Measurements from ENCODE around the gene RTN3. TPM values are rescaled to one million over a fixed set of nuclear protein-coding genes. Genes with fewer than 3 reads are reported as not detected.
A peak's percentile ranks its signal among the peaks of the same experiment; 100 is the strongest.

RTN3 gene
- polyA plus RNA-seq, 3 donors = 123 to 341 (median 232) TPM

GRCh38 chr11:63736864-63737263, 55.6 kb downstream of the RTN3 start:
- H3K9me3 Mint-ChIP-seq = no peaks in the 10 kb centered on the region
- H3K27ac Mint-ChIP-seq = peak overlapping the region in 1 of 7 donors; percentile 12
- peaks cover 6 to 20% of the 10 kb centered on the region in 2 donors for H3K36me3 Mint-ChIP-seq
- H3K36me3 ChIP-seq (replicated peaks in 1 of 2; ENCODE audit: control insufficient read depth in 1 of 2, insufficient read depth in 2 of 2, low read length in 2 of 2) = peaks cover 0 to 14% of the 10 kb centered on the region in 2 donors
- H3K4me3 ChIP-seq (replicated peaks in 1 of 3; ENCODE audit: low read depth in 2 of 3, low read length in 3 of 3) = no peak overlapping the region
- H3K4me1 ChIP-seq (ENCODE audit: control insufficient read depth in 1 of 2, insufficient read depth in 2 of 2, low read length in 2 of 2) = peaks cover 3 to 7% of the 10 kb centered on the region in 2 donors
- H3K4me1 Mint-ChIP-seq = peaks cover 20% of the 10 kb centered on the region
- H4K20me1 ChIP-seq (ENCODE audit: insufficient read depth, low read length) = peaks cover 100% of the 10 kb centered on the region
- intact Hi-C loops (cut with micrococcal nuclease) = loop anchor here (10.0 kb wide), 2 partner anchors 72 to 262 kb away; no protein-coding TSS in a partner anchor
- peaks cover 0 to 1% (median 0%) of the 10 kb centered on the region in 3 donors for H3K27me3 Mint-ChIP-seq (ENCODE audit: low read depth in 3 of 3)
- no peak overlapping the region for H2AFZ ChIP-seq (ENCODE audit: insufficient read depth, low read depth, low read length, poor library complexity, severe bottlenecking)
- H3K4me3 Mint-ChIP-seq = no peak overlapping the region
- no CpG with 5 or more reads among the region's 4 CpGs for WGBS (ENCODE audit: insufficient coverage)
- no peak overlapping the region for H3K4me2 ChIP-seq (replicated peaks; ENCODE audit: extremely low read depth, low read length, poor library complexity, severe bottlenecking)
- no peaks in the 10 kb centered on the region for H3K9me3 ChIP-seq (replicated peaks in 1 of 2; ENCODE audit: control insufficient read depth in 1 of 2, insufficient read depth in 1 of 2, low read length in 2 of 2)
- TF ChIP-seq CTCF (IDR thresholded peaks at IDR 0.05) = no peak
- no peak overlapping the region for H3K27ac ChIP-seq (ENCODE audit: low read depth in 1 of 2, low read length in 2 of 2)
- no peak for DNase-seq
- peaks cover 93% of the 10 kb centered on the region for H3K79me2 ChIP-seq (ENCODE audit: insufficient read depth, low read length)
- H3K9ac ChIP-seq (ENCODE audit: insufficient read depth, low read length, poor library complexity, severe bottlenecking) = no peak overlapping the region
- no peaks in the 10 kb centered on the region for H3K27me3 ChIP-seq (ENCODE audit: control insufficient read depth in 2 of 2, insufficient read depth in 2 of 2, low read length in 2 of 2)

GRCh38 chr11:63737718-63738117, 56.4 kb downstream of the RTN3 start:
- Histone ChIP-seq H3K4me1 (ENCODE audit: control insufficient read depth in 1 of 2, insufficient read depth in 2 of 2, low read length in 2 of 2) (peaks cover 3 to 7% of the 10 kb centered on the region in 2 donors), H4K20me1 (ENCODE audit: insufficient read depth, low read length) (peaks cover 100% of the 10 kb centered on the region), H3K4me2 (replicated peaks; ENCODE audit: extremely low read depth, low read length, poor library complexity, severe bottlenecking) (no peak overlapping the region), H3K27ac (ENCODE audit: low read depth in 1 of 2, low read length in 2 of 2) (peak overlapping the region in 1 of 2 donors; percentile 49), H3K9me3 (replicated peaks in 1 of 2; ENCODE audit: control insufficient read depth in 1 of 2, insufficient read depth in 1 of 2, low read length in 2 of 2) (no peaks in the 10 kb centered on the region), H3K4me3 (replicated peaks in 1 of 3; ENCODE audit: low read depth in 2 of 3, low read length in 3 of 3) (no peak overlapping the region), H3K36me3 (replicated peaks in 1 of 2; ENCODE audit: control insufficient read depth in 1 of 2, insufficient read depth in 2 of 2, low read length in 2 of 2) (peaks cover 0 to 14% of the 10 kb centered on the region in 2 donors), H2AFZ (ENCODE audit: insufficient read depth, low read depth, low read length, poor library complexity, severe bottlenecking) (no peak overlapping the region), H3K9ac (ENCODE audit: insufficient read depth, low read length, poor library complexity, severe bottlenecking) (no peak overlapping the region), H3K27me3 (ENCODE audit: control insufficient read depth in 2 of 2, insufficient read depth in 2 of 2, low read length in 2 of 2) (no peaks in the 10 kb centered on the region), H3K79me2 (ENCODE audit: insufficient read depth, low read length) (peaks cover 93% of the 10 kb centered on the region)
- no CpG with 5 or more reads among the region's 1 CpG for WGBS (ENCODE audit: insufficient coverage)
- Mint-ChIP-seq H3K4me3 (no peak overlapping the region), H3K4me1 (peaks cover 20% of the 10 kb centered on the region), H3K9me3 (no peaks in the 10 kb centered on the region), H3K27me3 (ENCODE audit: low read depth in 3 of 3) (peaks cover 0 to 1% (median 0%) of the 10 kb centered on the region in 3 donors), H3K36me3 (peaks cover 6 to 23% of the 10 kb centered on the region in 2 donors), H3K27ac (peak overlapping the region in 3 of 7 donors; percentile 12 to 82 (median 21))
- intact Hi-C loops (cut with micrococcal nuclease) = loop anchor here (2.0 to 10.0 kb wide), 3 partner anchors 67 to 263 kb away; partner anchors contain the start of gene ATL3 (in 1 of the 2)
- no peak for TF ChIP-seq CTCF (IDR thresholded peaks at IDR 0.05)
- DNase-seq = no peak

Measured in CD14-positive monocyte (primary cell).